Chondrocyte (in vitro differentiated cells): ENCODE data around the gene GNG10. TPM values are rescaled to one million over a fixed set of nuclear protein-coding genes. Genes with fewer than 3 reads are reported as not detected.

Source experiments
- DNase-seq: peaks from one replicate; pipeline ENCODE4 v3.0.0; 2021; ENCODE audit warnings: mixed read lengths, low spot score
- H3K27ac Mint-ChIP-seq: one replicate; pipeline ENCODE4 v1.8.0; 2021; ENCODE audit warnings: mild to moderate bottlenecking, moderate library complexity, mixed read lengths; ENCODE audit not compliant: unreplicated experiment
- H3K27me3 Mint-ChIP-seq: 2 replicates; pipeline ENCODE4 v1.8.0; 2021; ENCODE audit warnings: low read depth, mixed read lengths
- H3K36me3 Mint-ChIP-seq: 2 replicates; pipeline ENCODE4 v1.8.0; 2021; ENCODE audit warnings: low read depth, mixed read lengths
- H3K4me1 Mint-ChIP-seq: 2 replicates; pipeline ENCODE4 v1.8.0; 2021; ENCODE audit warnings: low read depth, mild to moderate bottlenecking, mixed read lengths
- H3K4me3 Mint-ChIP-seq: one replicate; pipeline ENCODE4 v1.8.0; 2021; ENCODE audit warnings: mild to moderate bottlenecking, moderate library complexity, mixed read lengths; ENCODE audit not compliant: unreplicated experiment
- H3K9me3 Mint-ChIP-seq: 2 replicates; pipeline ENCODE4 v1.8.0; 2021; ENCODE audit warnings: low read depth, mixed read lengths
- total RNA-seq: library from RNA; stranded (reverse); gene quantifications from 3 replicates; pipeline ENCODE4 v1.2.1, GENCODE V29; 2021
- TF ChIP-seq, protein P1 (sequence below): fragments of 200-600 bp; sonication (generic); IDR thresholded peaks from 2 replicates; pipeline ENCODE4 v1.5.0; 2021; ENCODE audit warnings: antibody characterized with exemption, mild to moderate bottlenecking, moderate library complexity

GNG10 gene
- total RNA-seq, 1 donor from 2014 or later = 35.7 TPM

DNA sequence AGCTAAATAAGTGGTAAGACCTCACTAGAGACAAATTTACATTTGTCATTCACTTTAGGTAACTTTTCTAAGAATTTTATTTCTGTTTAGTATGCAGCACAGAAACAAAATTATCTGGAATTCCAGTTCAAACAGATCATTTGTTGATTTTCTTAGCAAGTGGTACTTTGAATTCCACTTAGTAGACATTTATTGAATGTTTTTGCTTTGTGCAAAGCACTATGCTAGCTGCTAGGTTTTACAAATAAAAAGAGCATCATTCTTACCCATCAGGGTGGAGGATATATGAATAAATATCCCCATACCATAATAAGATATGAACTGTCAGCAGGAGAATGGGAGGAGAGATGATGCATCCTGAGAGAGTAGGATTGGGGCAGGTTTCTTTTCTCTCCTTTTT is 35.4 kb downstream of the GNG10 start:
- Mint-ChIP-seq H3K27ac (no peak overlapping the region), H3K4me1 (peaks cover under 1% of the 10 kb centered on the region)

DNA sequence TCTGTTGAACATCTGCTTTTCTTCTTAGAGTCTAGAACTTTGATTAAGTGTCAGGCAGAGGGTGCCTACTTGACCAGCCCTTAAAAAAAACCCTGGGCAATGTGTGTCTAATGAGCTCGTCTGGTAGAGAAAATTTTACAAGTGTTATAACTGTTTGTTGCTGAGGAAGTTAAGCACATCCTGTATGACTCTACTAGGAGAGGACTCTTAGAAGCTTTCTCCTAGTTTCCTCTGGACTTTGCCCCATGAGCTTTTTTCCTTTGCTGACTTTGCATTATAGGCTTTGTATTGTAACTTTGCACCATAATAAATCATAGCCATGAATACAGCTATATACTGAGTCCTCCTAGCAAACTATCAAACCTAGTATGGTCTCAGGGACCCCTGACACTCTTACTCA is 39.4 kb downstream of the GNG10 start:
- Mint-ChIP-seq H3K27ac (no peak overlapping the region), H3K36me3 (no peaks in the 10 kb centered on the region), H3K4me3 (no peak overlapping the region), H3K9me3 (no peaks in the 10 kb centered on the region), H3K4me1 (no peaks in the 10 kb centered on the region), H3K27me3 (no peaks in the 10 kb centered on the region)
- TF ChIP-seq, protein P1, sequence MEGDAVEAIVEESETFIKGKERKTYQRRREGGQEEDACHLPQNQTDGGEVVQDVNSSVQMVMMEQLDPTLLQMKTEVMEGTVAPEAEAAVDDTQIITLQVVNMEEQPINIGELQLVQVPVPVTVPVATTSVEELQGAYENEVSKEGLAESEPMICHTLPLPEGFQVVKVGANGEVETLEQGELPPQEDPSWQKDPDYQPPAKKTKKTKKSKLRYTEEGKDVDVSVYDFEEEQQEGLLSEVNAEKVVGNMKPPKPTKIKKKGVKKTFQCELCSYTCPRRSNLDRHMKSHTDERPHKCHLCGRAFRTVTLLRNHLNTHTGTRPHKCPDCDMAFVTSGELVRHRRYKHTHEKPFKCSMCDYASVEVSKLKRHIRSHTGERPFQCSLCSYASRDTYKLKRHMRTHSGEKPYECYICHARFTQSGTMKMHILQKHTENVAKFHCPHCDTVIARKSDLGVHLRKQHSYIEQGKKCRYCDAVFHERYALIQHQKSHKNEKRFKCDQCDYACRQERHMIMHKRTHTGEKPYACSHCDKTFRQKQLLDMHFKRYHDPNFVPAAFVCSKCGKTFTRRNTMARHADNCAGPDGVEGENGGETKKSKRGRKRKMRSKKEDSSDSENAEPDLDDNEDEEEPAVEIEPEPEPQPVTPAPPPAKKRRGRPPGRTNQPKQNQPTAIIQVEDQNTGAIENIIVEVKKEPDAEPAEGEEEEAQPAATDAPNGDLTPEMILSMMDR = no peak
- no peak for DNase-seq

More for the DNA sequence above, 35.4 kb downstream of the GNG10 start:
- DNase-seq = no peak
- TF ChIP-seq, protein P1 = no peak
- no peaks in the 10 kb centered on the region for H3K27me3 Mint-ChIP-seq
- no peaks in the 10 kb centered on the region for H3K36me3 Mint-ChIP-seq
- H3K9me3 Mint-ChIP-seq = no peaks in the 10 kb centered on the region
- no peak overlapping the region for H3K4me3 Mint-ChIP-seq

DNA sequence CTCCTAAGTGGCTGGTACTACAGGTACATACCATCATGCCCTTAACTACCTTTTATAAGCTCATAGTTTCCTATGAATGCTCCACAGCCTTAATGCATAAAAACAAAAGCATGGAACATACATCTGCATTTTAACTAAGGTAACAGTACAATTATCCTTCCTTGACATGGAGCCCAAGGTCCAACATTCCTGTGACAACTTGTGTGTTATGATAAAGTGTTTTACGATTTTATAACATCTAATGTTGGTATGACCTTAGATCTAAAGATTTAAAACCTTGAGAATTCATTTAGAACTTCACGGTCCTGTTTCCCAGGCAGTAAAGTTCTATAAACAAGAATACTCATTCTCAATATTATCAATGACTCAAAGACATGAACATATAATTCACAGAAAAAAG is 43.1 kb downstream of the GNG10 start:
- Mint-ChIP-seq H3K4me1 (no peaks in the 10 kb centered on the region), H3K27ac (no peak overlapping the region), H3K36me3 (no peaks in the 10 kb centered on the region), H3K9me3 (no peaks in the 10 kb centered on the region), H3K4me3 (no peak overlapping the region), H3K27me3 (no peaks in the 10 kb centered on the region)
- DNase-seq = no peak
- TF ChIP-seq, protein P1 = no peak

DNA sequence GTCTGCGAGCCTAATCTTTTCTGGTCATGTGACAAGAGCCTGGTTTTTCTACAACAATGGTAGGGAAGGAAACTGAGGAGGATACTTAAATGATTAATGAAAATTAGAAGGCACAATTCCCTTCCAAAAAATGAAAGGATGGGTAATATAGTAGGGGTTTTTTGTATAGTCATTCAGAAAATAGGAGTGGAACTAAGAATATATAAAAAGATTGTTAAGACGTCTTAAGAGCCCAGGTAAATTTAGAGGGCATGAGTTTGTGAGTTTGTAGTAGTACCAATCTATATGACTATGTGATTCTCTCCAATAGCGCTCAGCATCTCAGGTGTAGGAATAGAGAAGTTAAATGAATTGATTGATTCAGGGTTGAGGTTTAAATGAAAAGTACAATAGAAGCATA is 50.1 kb downstream of the GNG10 start:
- Mint-ChIP-seq H3K4me3 (no peak overlapping the region), H3K27ac (no peak overlapping the region), H3K4me1 (peaks cover 4% of the 10 kb centered on the region), H3K36me3 (no peaks in the 10 kb centered on the region), H3K27me3 (no peaks in the 10 kb centered on the region), H3K9me3 (no peaks in the 10 kb centered on the region)
- DNase-seq = no peak
- TF ChIP-seq, protein P1 = no peak

DNA sequence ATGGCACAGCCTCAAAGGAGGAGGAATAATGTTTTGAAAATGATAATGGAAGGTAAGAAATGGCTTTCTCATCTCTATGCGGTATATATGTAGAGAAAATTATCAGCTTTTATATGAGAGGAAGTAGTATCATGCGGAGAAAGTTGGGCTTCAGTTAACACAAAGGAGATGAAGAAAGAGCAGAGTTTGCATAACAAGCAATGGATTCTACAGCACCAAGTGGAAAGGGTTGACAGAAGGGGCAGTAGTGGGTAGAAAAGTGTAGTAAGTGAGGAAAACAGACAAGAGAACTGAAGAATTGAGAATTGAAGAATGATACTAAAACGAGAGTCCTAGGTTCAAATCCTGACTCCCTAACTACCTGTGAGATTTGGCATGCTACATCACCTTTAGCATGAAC is 51.0 kb downstream of the GNG10 start:
- no peaks in the 10 kb centered on the region for H3K27me3 Mint-ChIP-seq
- H3K4me1 Mint-ChIP-seq = peaks cover 4% of the 10 kb centered on the region
- DNase-seq = no peak
- TF ChIP-seq, protein P1 = no peak
- no peak overlapping the region for H3K27ac Mint-ChIP-seq
- H3K4me3 Mint-ChIP-seq = no peak overlapping the region
- no peaks in the 10 kb centered on the region for H3K36me3 Mint-ChIP-seq
- H3K9me3 Mint-ChIP-seq = no peaks in the 10 kb centered on the region
